ENCODE data around the gene SMIM21.

DNA sequence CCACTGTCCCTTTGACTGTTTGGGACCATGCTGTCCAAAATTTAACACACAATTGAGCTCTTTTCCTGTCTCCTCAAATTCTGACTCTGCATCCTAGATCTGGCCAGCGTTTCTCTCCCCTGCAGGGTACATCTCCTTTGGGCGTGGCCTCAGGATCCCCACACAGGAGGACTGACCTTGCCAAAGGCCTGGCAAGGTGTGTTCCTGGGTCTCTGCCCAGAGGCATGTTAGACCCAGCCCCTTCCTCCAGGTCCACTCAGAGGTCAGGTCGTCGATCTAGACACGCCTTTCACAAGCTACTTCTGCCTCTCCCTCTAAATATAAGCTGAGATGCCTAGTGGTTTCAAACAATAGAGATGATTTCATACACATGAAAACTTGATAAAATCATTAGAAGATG lies 45.4 kb upstream of the SMIM21 start:
- TF ChIP-seq, protein P1, sequence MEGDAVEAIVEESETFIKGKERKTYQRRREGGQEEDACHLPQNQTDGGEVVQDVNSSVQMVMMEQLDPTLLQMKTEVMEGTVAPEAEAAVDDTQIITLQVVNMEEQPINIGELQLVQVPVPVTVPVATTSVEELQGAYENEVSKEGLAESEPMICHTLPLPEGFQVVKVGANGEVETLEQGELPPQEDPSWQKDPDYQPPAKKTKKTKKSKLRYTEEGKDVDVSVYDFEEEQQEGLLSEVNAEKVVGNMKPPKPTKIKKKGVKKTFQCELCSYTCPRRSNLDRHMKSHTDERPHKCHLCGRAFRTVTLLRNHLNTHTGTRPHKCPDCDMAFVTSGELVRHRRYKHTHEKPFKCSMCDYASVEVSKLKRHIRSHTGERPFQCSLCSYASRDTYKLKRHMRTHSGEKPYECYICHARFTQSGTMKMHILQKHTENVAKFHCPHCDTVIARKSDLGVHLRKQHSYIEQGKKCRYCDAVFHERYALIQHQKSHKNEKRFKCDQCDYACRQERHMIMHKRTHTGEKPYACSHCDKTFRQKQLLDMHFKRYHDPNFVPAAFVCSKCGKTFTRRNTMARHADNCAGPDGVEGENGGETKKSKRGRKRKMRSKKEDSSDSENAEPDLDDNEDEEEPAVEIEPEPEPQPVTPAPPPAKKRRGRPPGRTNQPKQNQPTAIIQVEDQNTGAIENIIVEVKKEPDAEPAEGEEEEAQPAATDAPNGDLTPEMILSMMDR (IDR thresholded peaks at IDR 0.05) = no peak
- TF ChIP-seq POLR2A (IDR thresholded peaks at IDR 0.05) = no peak
- no peak for TF ChIP-seq EP300 (IDR thresholded peaks at IDR 0.05)
- TF ChIP-seq POLR2AphosphoS5 (IDR thresholded peaks at IDR 0.05) = no peak
